ENCODE measurements around the gene ADRA2B.

DNA sequence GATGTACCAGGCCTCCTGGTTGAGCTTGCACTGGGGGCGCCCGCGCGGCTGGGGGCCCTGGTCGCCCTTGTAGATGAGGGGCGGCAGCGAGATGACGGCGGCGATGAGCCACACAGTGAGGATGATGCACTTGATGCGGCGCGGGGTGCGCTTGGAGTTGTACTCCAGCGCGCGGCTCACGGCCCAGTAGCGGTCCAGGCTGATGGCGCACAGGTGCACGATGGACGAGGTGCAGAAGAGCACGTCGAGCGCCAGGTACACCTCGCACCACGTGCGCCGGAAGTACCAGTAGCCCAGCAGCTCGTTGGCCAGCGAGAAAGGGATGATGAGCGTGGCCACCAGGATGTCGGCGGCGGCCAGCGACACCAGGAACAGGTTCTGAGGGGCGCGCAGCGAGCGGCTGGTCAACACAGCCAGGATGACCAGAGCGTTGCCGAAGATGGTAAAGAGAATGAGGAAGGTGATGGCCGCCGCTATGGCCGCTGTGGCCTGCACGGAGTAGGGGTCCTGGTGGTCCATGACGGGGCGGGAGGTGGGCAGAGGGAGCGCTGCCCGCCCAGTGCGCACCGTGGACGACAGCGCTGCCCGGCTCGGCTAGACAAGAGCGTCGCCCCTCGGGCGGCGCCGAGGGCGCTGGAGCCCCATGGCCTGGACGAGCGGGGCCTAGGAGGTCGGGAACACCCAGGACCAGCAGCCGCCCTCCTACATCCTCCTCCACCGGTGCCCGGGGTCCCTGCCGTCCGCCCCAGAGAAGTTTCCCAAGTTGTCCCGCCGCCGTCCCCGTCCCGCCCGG is 544 bp downstream of the ADRA2B start:
- no peak for TF ChIP-seq YY1 (IDR thresholded peaks at IDR 0.05; ENCODE audit: extremely low read depth, insufficient replicate concordance, low read depth, low read length)
- no peak for TF ChIP-seq EZH2 (IDR thresholded peaks at IDR 0.05)
- TF ChIP-seq, protein P1, sequence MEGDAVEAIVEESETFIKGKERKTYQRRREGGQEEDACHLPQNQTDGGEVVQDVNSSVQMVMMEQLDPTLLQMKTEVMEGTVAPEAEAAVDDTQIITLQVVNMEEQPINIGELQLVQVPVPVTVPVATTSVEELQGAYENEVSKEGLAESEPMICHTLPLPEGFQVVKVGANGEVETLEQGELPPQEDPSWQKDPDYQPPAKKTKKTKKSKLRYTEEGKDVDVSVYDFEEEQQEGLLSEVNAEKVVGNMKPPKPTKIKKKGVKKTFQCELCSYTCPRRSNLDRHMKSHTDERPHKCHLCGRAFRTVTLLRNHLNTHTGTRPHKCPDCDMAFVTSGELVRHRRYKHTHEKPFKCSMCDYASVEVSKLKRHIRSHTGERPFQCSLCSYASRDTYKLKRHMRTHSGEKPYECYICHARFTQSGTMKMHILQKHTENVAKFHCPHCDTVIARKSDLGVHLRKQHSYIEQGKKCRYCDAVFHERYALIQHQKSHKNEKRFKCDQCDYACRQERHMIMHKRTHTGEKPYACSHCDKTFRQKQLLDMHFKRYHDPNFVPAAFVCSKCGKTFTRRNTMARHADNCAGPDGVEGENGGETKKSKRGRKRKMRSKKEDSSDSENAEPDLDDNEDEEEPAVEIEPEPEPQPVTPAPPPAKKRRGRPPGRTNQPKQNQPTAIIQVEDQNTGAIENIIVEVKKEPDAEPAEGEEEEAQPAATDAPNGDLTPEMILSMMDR (IDR thresholded peaks at IDR 0.05 in 2 of 3, conservative IDR thresholded peaks at IDR 0.05 in 1 of 3; ENCODE audit: borderline replicate concordance in 1 of 3, insufficient read depth in 1 of 3, low read depth in 2 of 3, low read length in 2 of 3): no peak
- TF ChIP-seq, protein P2, sequence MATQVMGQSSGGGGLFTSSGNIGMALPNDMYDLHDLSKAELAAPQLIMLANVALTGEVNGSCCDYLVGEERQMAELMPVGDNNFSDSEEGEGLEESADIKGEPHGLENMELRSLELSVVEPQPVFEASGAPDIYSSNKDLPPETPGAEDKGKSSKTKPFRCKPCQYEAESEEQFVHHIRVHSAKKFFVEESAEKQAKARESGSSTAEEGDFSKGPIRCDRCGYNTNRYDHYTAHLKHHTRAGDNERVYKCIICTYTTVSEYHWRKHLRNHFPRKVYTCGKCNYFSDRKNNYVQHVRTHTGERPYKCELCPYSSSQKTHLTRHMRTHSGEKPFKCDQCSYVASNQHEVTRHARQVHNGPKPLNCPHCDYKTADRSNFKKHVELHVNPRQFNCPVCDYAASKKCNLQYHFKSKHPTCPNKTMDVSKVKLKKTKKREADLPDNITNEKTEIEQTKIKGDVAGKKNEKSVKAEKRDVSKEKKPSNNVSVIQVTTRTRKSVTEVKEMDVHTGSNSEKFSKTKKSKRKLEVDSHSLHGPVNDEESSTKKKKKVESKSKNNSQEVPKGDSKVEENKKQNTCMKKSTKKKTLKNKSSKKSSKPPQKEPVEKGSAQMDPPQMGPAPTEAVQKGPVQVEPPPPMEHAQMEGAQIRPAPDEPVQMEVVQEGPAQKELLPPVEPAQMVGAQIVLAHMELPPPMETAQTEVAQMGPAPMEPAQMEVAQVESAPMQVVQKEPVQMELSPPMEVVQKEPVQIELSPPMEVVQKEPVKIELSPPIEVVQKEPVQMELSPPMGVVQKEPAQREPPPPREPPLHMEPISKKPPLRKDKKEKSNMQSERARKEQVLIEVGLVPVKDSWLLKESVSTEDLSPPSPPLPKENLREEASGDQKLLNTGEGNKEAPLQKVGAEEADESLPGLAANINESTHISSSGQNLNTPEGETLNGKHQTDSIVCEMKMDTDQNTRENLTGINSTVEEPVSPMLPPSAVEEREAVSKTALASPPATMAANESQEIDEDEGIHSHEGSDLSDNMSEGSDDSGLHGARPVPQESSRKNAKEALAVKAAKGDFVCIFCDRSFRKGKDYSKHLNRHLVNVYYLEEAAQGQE (IDR thresholded peaks at IDR 0.05; ENCODE audit: low read depth): no peak
- TF ChIP-seq POLR2AphosphoS5 (IDR thresholded peaks at IDR 0.05; ENCODE audit: low read depth, low read length): no peak
- TF ChIP-seq POLR2A (IDR thresholded peaks at IDR 0.05; ENCODE audit: borderline replicate concordance, extremely low read depth, insufficient read depth, insufficient read length): no peak

All from HCT116 (cell line).